Effector memory CD8-positive, alpha-beta T cell (primary cell): ENCODE results near the gene DERL2.

ENCODE experiments used
- ATAC-seq: fragments of 150-1000 bp; cut with Tn5 transposase; replicated peaks from 2 replicates; pipeline ENCODE4 v1.10.0; 2021; ENCODE audit warnings: mild to moderate bottlenecking, moderate library complexity
- DNase-seq, 3 experiments: peaks; one replicate each; pipeline ENCODE4 v3.0.0; 2021
- H3K27ac Mint-ChIP-seq, 2 donors: one replicate each; pipeline ENCODE4 v1.8.0; 2022; ENCODE audit warnings: mild to moderate bottlenecking in 2 of 2, mixed read lengths in 2 of 2, moderate library complexity in 2 of 2
- H3K27me3 Mint-ChIP-seq, 2 donors: one replicate each; pipeline ENCODE4 v1.8.0; 2022; ENCODE audit warnings: mixed read lengths in 2 of 2
- H3K36me3 Mint-ChIP-seq: one replicate; pipeline ENCODE4 v1.8.0; 2022; ENCODE audit warnings: mild to moderate bottlenecking, moderate library complexity, mixed read lengths; ENCODE audit not compliant: insufficient read depth
- H3K4me1 Mint-ChIP-seq, 2 donors: one replicate each; pipeline ENCODE4 v1.8.0; 2022; ENCODE audit warnings: low read depth in 2 of 2, mixed read lengths in 2 of 2
- H3K4me3 Mint-ChIP-seq, 2 donors: one replicate each; pipeline ENCODE4 v1.8.0; 2022; ENCODE audit warnings: mild to moderate bottlenecking in 2 of 2, mixed read lengths in 2 of 2, moderate library complexity in 2 of 2
- H3K9me3 Mint-ChIP-seq, 2 donors: one replicate each; pipeline ENCODE4 v1.8.0; 2022; ENCODE audit warnings: mixed read lengths in 2 of 2
- total RNA-seq, 9 experiments: gene quantifications; one replicate each; lab custom pipeline; 2026; lab: John Stamatoyannopoulos, UW

Gene DERL2
- 37.4 to 78.7 (median 67.0) reads per million in 9 experiments for total RNA-seq

DNA sequence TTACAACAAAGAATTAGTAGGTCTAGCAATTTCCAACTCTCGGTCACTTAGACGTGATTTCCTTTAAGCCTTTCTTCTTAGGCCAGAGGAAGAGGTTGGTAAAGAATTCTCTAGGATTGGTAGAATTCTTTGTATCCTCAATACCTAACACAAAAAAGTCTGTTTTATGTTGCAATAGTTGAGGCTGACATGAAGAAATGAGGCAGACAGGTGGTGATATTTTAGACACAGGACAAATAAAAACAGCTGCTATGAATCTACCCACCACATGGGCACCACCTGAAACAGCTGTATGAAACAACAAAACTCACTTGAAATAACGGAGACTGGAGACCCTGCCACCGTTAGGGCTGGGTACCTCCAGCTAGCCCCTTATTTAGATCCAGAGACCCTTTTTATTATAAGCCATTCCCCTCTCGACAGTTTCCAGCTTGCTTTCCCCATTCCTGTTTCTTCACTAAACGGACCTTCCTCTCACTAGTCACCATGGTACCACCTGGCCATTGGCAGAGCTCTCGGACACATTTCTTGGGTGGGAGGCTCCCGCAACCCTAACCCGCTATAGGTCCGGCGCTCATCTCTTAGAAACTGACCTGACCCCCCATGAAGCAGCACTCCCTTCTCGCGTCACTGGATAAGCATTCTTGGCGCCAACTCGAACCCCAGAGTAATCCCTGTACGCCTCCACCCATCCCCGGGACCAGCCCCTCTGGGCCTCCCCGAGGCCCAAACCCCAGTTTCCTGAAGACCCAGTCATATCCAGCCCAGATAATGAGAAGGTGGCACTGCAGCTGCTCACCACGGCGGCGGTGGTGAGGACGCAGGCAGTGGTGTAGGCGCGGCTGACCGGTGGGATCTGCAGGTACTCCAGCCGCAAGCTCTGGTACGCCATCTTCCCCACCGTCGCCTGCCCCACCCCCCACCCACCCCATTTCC is at the start of gene DERL2:
Gene DERL2, minus strand, starts transcription at position 909 of the 936 bp plus-strand sequence. Its CDS starts 17 bp downstream, at position 892.
- Mint-ChIP-seq H3K4me1 (peaks cover 26 to 32% of the 10 kb centered on the region in 2 donors), H3K27ac (peak within 1 kb of the TSS; percentile 97 to 99), H3K36me3 (peaks cover 73% of the 10 kb centered on the region), H3K9me3 (no peaks in the 10 kb centered on the region), H3K27me3 (no peaks in the 10 kb centered on the region), H3K4me3 (peak within 1 kb of the TSS; percentile 95 to 96)
- peak; percentile 3 for ATAC-seq
- DNase-seq: peak in 1 of 3 experiments; percentile 5

DNA sequence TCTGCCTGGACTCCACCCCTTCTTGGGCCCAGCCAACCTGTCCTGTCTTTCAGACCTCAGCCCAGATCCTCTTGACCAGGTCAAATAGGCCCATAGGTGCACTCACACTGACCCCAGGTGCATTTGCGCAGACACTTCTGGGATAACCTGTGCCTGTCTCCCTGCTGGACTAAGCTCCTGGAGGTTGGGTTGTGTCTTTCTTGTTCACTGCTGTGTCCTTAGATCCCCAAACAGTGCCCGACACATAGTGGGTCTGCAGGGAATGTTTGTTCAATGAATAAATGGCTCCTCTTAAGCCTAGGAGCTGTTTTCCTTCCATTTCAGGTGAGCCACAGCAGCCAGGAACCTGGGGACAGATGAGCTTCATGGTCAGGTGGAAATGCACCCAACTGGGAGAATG is 49.5 kb upstream of the DERL2 start:
- DNase-seq (no peak), ATAC-seq (no peak)
- Mint-ChIP-seq H3K9me3 (no peaks in the 10 kb centered on the region), H3K27me3 (no peaks in the 10 kb centered on the region), H3K27ac (no peak overlapping the region), H3K4me3 (no peak overlapping the region), H3K36me3 (peaks cover 89% of the 10 kb centered on the region), H3K4me1 (peaks cover 0 to 2% of the 10 kb centered on the region in 2 donors)

DNA sequence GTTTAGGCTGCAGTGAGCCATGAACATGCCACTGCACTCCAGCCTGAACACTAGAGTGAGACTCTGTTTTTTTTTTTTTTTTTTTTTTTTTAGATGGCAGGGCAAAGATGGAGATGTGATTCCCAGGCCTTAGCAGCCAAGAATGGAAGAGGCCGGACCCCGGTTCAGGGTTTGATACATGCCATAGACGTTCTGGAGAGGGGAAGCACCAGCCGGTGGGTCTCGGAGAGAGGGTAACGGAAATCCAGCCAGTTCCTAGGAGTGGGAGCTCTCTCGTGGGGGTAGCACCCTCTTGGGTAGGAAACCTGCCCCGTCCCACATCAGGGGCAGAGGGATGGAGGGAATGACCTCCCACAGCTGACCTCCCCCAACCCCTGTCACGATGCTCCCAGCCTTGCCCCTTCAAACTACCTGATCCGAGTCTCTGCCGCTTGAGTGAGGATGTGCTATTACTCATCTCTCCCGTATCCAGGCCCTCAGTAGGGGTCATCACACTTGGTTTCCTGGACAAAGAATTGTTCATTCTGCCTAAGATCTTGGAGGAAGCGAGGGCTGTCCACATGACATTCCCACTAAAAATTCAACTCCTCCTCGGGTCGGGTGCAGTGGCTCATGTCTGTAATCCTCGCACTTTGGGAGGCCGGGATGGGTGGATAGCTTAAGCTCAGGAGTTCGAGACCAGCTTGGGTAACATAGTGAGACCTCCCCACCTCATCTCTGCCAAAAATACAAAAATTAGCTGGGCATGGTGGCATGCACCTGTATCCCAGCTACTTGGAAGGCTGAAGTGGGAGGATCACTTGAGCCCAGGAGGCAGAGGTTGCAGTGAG is 47.7 kb upstream of the DERL2 start:
- H3K27me3 Mint-ChIP-seq: no peaks in the 10 kb centered on the region

DNA sequence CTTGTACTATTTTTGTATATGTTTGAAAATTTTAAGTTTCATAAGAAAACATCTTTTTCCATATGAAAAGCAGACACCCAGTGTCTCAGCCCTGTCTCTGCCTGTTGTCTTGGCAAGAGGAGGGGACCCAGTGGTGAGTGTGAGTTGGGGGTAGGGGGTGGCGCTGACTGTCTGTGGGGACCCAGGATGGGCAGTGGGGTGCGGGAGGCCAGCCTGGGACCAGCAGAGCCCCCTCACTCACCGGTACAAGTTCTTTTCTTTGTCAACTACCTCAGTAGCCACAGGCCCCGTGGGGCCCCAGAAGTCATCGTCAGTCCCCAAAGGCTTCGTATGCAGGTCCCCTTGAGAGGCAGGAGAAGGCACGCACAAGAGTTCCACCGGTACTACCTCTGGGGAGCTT is 46.6 kb upstream of the DERL2 start:
- H3K27me3 Mint-ChIP-seq: no peaks in the 10 kb centered on the region
- peaks cover 0 to 2% of the 10 kb centered on the region in 2 donors for H3K4me1 Mint-ChIP-seq
- H3K36me3 Mint-ChIP-seq: peaks cover 86% of the 10 kb centered on the region
- H3K4me3 Mint-ChIP-seq: no peak overlapping the region
- H3K9me3 Mint-ChIP-seq: no peaks in the 10 kb centered on the region
- DNase-seq (no peak), ATAC-seq (no peak)
- H3K27ac Mint-ChIP-seq: peak overlapping the region in 1 of 2 donors; percentile 82

More for the DNA sequence above, 47.7 kb upstream of the DERL2 start:
- Mint-ChIP-seq H3K4me1 (peaks cover 0 to 2% of the 10 kb centered on the region in 2 donors), H3K4me3 (no peak overlapping the region), H3K36me3 (peaks cover 90% of the 10 kb centered on the region), H3K27ac (peak overlapping the region in 1 of 2 donors; percentile 62), H3K9me3 (no peaks in the 10 kb centered on the region)
- DNase-seq (no peak), ATAC-seq (no peak)

DNA sequence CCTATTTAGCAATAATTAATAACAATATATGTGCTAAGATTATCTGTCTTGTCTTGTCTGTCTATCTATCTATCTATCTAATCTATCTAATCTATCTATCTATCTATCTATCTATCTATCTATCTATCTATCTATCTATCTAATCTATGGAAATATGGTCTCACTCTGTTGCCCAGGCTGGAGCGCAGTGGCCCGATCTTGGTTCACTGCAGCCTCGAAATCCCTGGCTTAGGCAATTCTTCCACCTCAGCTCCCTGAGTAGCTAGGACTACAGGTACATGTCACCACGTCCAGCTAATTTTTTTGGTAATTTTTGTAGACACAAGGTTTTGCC is 45.1 kb upstream of the DERL2 start:
- DNase-seq (no peak), ATAC-seq (no peak)
- no peaks in the 10 kb centered on the region for H3K4me1 Mint-ChIP-seq
- H3K27ac Mint-ChIP-seq: peak overlapping the region in 1 of 2 donors; percentile 82
- no peaks in the 10 kb centered on the region for H3K9me3 Mint-ChIP-seq
- H3K4me3 Mint-ChIP-seq: no peak overlapping the region
- H3K36me3 Mint-ChIP-seq: peaks cover 84% of the 10 kb centered on the region
- H3K27me3 Mint-ChIP-seq: no peaks in the 10 kb centered on the region

DNA sequence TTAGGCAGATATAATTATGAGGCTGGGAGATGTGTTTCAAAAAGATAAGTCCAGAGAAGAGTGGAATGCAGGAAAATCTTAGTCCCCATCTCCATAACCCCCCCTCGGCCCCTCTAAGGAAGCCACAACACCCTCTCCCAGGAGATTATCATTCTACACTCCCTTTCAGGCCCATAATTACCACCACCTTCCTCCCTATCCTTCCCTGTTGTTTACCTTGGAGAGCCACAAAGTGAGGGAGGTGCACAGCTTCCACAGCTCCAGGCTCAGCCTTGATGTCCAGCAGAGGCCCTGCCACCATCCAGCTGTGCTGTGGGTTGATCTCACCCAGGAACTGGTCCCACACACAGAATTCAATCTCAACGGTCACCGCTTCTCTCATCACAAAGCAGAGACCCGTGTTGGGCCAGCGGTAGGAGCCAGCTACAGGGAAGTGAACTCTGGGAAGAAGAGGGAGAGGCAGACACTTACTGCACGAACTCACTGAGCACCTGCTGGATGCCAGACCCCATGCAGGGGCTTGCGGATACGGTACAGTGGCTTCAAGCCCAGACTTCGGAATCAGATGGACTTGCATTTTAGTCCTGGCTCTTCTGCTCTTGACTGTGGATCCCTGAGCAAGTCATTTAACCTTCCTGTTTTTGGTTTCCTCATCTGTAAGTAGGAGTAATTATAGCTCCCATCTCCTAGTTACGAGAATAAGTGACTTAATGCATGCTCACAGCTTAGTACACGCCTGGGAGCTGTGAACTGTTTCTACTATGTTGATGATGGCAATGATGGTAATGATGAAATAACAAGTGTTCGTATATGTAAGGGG is 44.5 kb upstream of the DERL2 start:
- DNase-seq: no peak
- Mint-ChIP-seq H3K4me1 (no peaks in the 10 kb centered on the region), H3K27ac (peak overlapping the region in 1 of 2 donors; percentile 82), H3K4me3 (no peak overlapping the region), H3K27me3 (no peaks in the 10 kb centered on the region), H3K36me3 (peaks cover 83% of the 10 kb centered on the region), H3K9me3 (no peaks in the 10 kb centered on the region)
- ATAC-seq: no peak

DNA sequence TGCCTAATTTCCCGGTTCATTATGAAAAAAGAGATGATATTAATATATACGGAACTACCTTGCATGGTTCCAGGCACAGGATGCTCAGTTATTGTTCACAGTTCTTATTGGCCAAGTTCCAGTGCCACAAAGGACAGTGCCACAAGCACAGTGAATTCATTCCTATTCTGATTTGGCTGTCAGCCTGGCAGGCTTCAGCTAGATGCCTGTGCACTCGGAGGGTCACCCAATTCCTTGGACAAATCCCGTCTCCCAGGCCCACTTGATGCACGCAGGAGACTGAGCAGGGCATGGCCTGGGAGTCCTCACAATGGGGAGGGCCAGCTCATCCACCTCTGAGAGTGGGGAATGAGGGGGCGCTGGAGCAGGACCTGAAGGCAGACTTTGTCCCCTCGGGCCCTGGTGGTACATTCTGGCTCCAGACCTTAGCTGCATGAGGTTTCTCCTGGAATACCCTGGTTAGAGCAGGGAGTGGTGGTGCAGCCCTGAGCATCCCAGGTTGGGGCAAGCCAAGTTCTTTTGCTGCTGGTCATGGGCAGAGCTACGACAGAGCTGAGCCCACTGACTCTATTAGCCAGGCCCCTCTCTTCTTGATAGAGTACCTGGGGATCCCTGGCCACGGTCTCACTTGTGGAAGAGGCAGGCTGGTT is 41.7 kb upstream of the DERL2 start:
- H3K4me3 Mint-ChIP-seq: no peak overlapping the region
- H3K36me3 Mint-ChIP-seq: peaks cover 79% of the 10 kb centered on the region
- DNase-seq: no peak
- H3K4me1 Mint-ChIP-seq: peaks cover 2 to 5% of the 10 kb centered on the region in 2 donors
- ATAC-seq: no peak
- H3K27ac Mint-ChIP-seq: peak overlapping the region in 1 of 2 donors; percentile 29
- H3K9me3 Mint-ChIP-seq: no peaks in the 10 kb centered on the region
- H3K27me3 Mint-ChIP-seq: no peaks in the 10 kb centered on the region

DNA sequence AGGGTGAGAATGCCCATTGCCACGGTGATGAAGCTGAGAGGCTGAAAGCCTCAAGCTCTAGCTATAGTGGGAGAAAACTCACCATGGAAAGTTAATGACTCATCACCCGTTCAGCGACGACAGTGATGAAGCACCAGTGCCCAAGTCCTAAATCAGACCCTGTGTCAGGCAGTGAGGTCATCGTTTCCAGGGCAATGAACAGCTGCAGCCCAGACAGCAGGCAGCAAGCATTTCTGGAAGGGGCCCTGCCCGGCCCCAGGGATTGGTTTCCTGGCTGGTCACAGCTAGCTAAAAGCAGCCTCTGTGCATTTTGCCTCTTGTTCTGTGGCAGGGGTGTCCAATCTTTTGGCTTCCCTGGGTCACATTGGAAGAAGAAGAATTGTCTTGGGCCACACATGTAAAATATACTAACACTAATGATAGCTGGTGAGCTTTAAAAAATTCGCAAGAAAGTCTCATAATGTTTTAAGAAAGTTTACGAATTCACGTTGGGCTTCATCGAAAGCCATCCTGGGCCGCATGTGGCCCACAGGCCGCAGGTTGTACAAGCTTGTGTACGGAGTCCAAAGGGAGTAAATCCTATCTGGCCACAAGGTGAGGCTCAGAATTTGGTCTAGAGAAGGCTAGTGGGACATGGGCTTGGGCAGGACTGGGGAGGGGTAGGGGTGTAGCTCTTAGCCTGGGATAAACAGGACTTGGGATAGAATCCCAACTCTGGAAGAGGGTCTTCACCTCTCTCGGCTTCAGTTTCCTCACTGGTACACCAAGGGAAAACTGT is 41.0 kb upstream of the DERL2 start:
- H3K4me3 Mint-ChIP-seq: no peak overlapping the region
- DNase-seq (no peak), ATAC-seq (no peak)
- no peaks in the 10 kb centered on the region for H3K9me3 Mint-ChIP-seq
- peaks cover 78% of the 10 kb centered on the region for H3K36me3 Mint-ChIP-seq
- peaks cover 3 to 6% of the 10 kb centered on the region in 2 donors for H3K4me1 Mint-ChIP-seq
- peak overlapping the region in 1 of 2 donors; percentile 75 for H3K27ac Mint-ChIP-seq
- no peaks in the 10 kb centered on the region for H3K27me3 Mint-ChIP-seq

DNA sequence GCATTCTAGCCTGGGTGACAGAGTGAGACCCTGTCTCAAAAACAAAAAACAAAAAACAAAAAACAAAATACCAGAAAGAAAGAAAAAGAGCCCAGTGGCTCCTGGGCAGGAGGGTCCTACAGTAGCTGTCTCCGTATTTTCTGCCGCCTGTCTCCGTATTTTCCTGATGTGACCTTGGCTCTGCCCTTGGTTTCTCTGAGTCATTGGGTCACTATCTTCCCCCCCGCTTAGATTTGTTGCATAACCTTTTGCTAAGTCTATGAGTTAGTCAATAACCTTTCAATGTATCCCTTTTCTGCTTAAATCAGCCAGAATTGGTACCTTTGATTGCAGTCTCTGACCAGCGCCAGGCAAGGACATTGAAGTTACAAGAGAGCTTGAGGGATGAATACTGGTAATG is 37.3 kb upstream of the DERL2 start:
- H3K4me1 Mint-ChIP-seq: peaks cover 4 to 6% of the 10 kb centered on the region in 2 donors
- H3K27me3 Mint-ChIP-seq: no peaks in the 10 kb centered on the region
- DNase-seq (no peak), ATAC-seq (no peak)
- peaks cover 68% of the 10 kb centered on the region for H3K36me3 Mint-ChIP-seq
- peak overlapping the region; percentile 35 to 78 for H3K27ac Mint-ChIP-seq
- H3K4me3 Mint-ChIP-seq: no peak overlapping the region
- H3K9me3 Mint-ChIP-seq: no peaks in the 10 kb centered on the region

DNA sequence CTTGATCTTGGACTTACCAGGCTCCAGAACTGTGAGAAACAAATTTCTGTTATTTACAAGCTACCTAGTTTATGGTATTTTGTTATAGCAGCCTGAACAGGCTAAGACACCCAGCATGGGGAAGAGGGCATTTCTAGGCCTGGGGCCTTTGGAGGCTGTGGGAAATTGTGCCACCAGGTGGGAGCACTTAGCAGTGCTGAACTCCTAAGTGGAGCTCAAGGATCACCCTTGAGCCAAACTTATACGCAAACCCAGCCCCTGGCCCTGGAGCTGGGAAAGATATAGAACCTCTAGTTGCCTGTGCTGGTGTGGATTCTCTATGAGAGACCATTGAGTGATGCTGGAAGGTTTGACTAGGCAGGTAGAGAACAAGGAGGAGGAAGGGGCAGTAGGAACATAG is 36.5 kb upstream of the DERL2 start:
- peaks cover 70% of the 10 kb centered on the region for H3K36me3 Mint-ChIP-seq
- no peaks in the 10 kb centered on the region for H3K27me3 Mint-ChIP-seq
- DNase-seq (no peak), ATAC-seq (no peak)
- H3K9me3 Mint-ChIP-seq: no peaks in the 10 kb centered on the region
- H3K4me3 Mint-ChIP-seq: no peak overlapping the region
- H3K27ac Mint-ChIP-seq: peak overlapping the region; percentile 35 to 78
- H3K4me1 Mint-ChIP-seq: peaks cover 4 to 6% of the 10 kb centered on the region in 2 donors

DNA sequence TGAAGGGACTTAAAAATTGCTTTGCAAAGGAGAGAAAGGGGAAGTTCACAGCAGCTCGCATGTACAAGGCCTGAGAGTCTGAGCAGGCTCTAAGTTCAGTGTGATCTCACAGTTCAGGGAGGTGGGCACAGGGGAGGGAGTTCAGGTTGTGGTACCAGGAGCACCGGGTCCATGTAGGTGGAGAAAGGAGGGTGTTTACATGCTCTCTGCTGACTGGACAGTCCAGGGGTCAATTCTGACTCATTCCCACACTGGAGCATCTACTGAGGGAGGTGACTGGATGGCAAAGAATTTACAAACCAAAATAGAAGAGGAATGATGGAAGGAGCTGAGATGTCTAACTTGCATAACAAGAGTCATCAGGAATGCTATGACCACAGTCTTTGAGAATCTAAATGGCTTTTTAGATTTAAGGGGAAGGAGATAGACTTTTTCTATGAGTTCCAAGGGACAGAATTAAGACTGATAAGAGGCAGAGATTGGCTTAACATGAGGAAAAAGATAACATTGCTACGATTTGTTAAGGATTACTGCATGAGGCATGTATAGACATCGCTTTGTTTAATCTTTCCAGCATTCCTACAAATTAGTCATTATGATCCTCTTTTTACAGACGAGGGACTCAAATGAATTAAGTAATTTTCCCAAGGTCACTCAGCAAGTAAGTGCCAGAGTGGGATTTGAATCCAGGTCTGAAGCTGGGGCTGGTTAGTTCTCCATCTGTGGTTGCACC is 30.2 kb upstream of the DERL2 start:
- peaks cover 40% of the 10 kb centered on the region for H3K36me3 Mint-ChIP-seq
- DNase-seq (no peak), ATAC-seq (no peak)
- H3K9me3 Mint-ChIP-seq: peaks cover 7% of the 10 kb centered on the region in 2 donors
- no peaks in the 10 kb centered on the region for H3K27me3 Mint-ChIP-seq
- H3K27ac Mint-ChIP-seq: peak overlapping the region in 1 of 2 donors; percentile 62
- peaks cover 19 to 33% of the 10 kb centered on the region in 2 donors for H3K4me1 Mint-ChIP-seq
- H3K4me3 Mint-ChIP-seq: no peak overlapping the region
